B cell (primary cell): ENCODE measurements around the gene SYNE1. TPM values are rescaled to one million over a fixed set of nuclear protein-coding genes. Genes with fewer than 3 reads are reported as not detected.

Experiments used
- ATAC-seq: fragments of 200-7000 bp; cut with Tn5 transposase; one replicate; pipeline ENCODE4 v1.10.0; 2021; ENCODE audit warnings: low read depth, mild to moderate bottlenecking, moderate number of reproducible peaks, moderate library complexity
- CTCF ChIA-PET: fragments of 350-600 bp; sonication (Branson Sonifier 250); formaldehyde crosslinking; loops from one replicate; lab custom pipeline; 2021; ENCODE audit warnings: antibody characterized with exemption, inconsistent platforms; lab: Charles Lee
- POLR2A ChIA-PET: fragments of 350-600 bp; sonication (Branson Sonifier 250); formaldehyde crosslinking; loops from one replicate; lab custom pipeline; 2021; ENCODE audit warnings: antibody characterized with exemption; lab: Charles Lee
- DNase-seq: peaks from one replicate; pipeline ENCODE4 v3.0.0; 2013
- H2AFZ ChIP-seq: 2 replicates; pipeline ENCODE4 v1.6.1; 2012; ENCODE audit warnings: mild to moderate bottlenecking, low read depth, low read length; ENCODE audit not compliant: insufficient read depth, poor library complexity, severe bottlenecking
- H3K27ac ChIP-seq, 2 donors: 1 replicate in 1 of 2; 2 replicates in 1 of 2; pipeline ENCODE4 v1.5.1; 2012 to 2013; ENCODE audit warnings: low read length in 2 of 2, mild to moderate bottlenecking in 2 of 2, moderate library complexity in 1 of 2
- H3K27me3 ChIP-seq, 4 experiments: fragments of 200-600 bp in 1 of 4; sonication (generic) in 1 of 4; replicated peaks in 1 of 4; 1 replicate in 2 of 4; 2 replicates in 2 of 4; pipeline versions ENCODE4 v1.6.1 to v1.7.0; 2013 to 2016; ENCODE audit warnings: low read length in 3 of 4, mild to moderate bottlenecking in 2 of 4, mixed read lengths in 1 of 4, moderate library complexity in 1 of 4; ENCODE audit not compliant: insufficient read depth in 4 of 4, control insufficient read depth in 3 of 4; ENCODE audit errors: control extremely low read depth in 1 of 4
- H3K36me3 ChIP-seq, 2 experiments: replicated peaks in 1 of 2; 1 replicate in 1 of 2; 2 replicates in 1 of 2; pipeline versions ENCODE4 v1.6.1 to v1.7.1; 2013; ENCODE audit warnings: low read length in 1 of 2; ENCODE audit not compliant: insufficient read depth in 2 of 2, control insufficient read depth in 1 of 2; ENCODE audit errors: control extremely low read depth in 1 of 2, extremely low read depth in 1 of 2
- H3K4me1 ChIP-seq, 2 donors: fragments of 200-600 bp in 1 of 2; sonication (generic) in 1 of 2; 1 replicate in 1 of 2; 2 replicates in 1 of 2; pipeline versions ENCODE4 v1.5.1 to v1.6.1; 2013 to 2017; ENCODE audit warnings: low read length in 2 of 2; ENCODE audit not compliant: control insufficient read depth in 2 of 2, insufficient read depth in 2 of 2
- H3K4me2 ChIP-seq: replicated peaks from 2 replicates; pipeline ENCODE3; 2012; ENCODE audit warnings: mild to moderate bottlenecking, low read depth, low read length; ENCODE audit not compliant: poor library complexity, severe bottlenecking
- H3K4me3 ChIP-seq, 5 experiments: fragments of 200-600 bp in 1 of 5; sonication (generic) in 1 of 5; 1 replicate in 3 of 5; 2 replicates in 2 of 5; pipeline versions ENCODE4 v1.5.1 to v1.7.0; 2011 to 2016; ENCODE audit warnings: low read length in 4 of 5, mild to moderate bottlenecking in 4 of 5, low read depth in 2 of 5, control low read depth in 1 of 5, moderate library complexity in 1 of 5; ENCODE audit not compliant: insufficient read depth in 1 of 5; ENCODE audit errors: control extremely low read depth in 1 of 5, extremely low read depth in 1 of 5
- H3K79me2 ChIP-seq: fragments of 200-600 bp; sonication (generic); one replicate; pipeline ENCODE4 v1.6.0; 2016; ENCODE audit warnings: low read length; ENCODE audit not compliant: control insufficient read depth, insufficient read depth
- H3K9ac ChIP-seq: fragments of 200-600 bp; sonication (generic); 2 replicates; pipeline ENCODE4 v1.6.1; 2017; ENCODE audit warnings: mild to moderate bottlenecking, low read length, moderate library complexity
- H3K9me3 ChIP-seq, 3 donors: one replicate each; pipeline versions ENCODE4 v1.6.1 to v1.7.1; 2013; ENCODE audit warnings: low read length in 2 of 3; ENCODE audit not compliant: control insufficient read depth in 2 of 3, insufficient read depth in 1 of 3; ENCODE audit errors: control extremely low read depth in 1 of 3
- H4K20me1 ChIP-seq: 2 replicates; pipeline ENCODE4 v1.6.0; 2012; ENCODE audit warnings: mild to moderate bottlenecking, low read length; ENCODE audit not compliant: insufficient read depth, control insufficient read depth, poor library complexity, severe bottlenecking
- H3K27ac Mint-ChIP-seq: one replicate; pipeline ENCODE4 v1.8.0; 2021; ENCODE audit warnings: mixed read lengths
- H3K27me3 Mint-ChIP-seq: one replicate; pipeline ENCODE4 v1.8.0; 2021; ENCODE audit warnings: mixed read lengths
- H3K4me1 Mint-ChIP-seq: one replicate; pipeline ENCODE4 v1.8.0; 2021; ENCODE audit warnings: mixed read lengths
- H3K4me3 Mint-ChIP-seq: one replicate; pipeline ENCODE4 v1.8.0; 2021; ENCODE audit warnings: mixed read lengths
- H3K9me3 Mint-ChIP-seq: one replicate; pipeline ENCODE4 v1.8.0; 2022; ENCODE audit warnings: mixed read lengths; ENCODE audit not compliant: insufficient read depth
- CTCF ChIP-seq: fragments of 200-600 bp; IDR thresholded peaks from one replicate; pipeline ENCODE4 v1.8.0; 2022; ENCODE audit warnings: antibody characterized with exemption, mild to moderate bottlenecking
- EZH2 ChIP-seq: IDR thresholded peaks from 2 replicates; pipeline ENCODE4 v1.6.1; 2012; ENCODE audit warnings: borderline replicate concordance, low read depth, mild to moderate bottlenecking, moderate library complexity, low read length; ENCODE audit not compliant: insufficient read depth, poor library complexity, severe bottlenecking
- WGBS: methylation state at CpG from one replicate; pipeline ENCODE4 v1.1.5; 2013; ENCODE audit warnings: missing lambda C conversion rate; ENCODE audit not compliant: insufficient coverage; 5-methylcytosine and 5-hydroxymethylcytosine counted together
- intact Hi-C: fragments of 100-400 bp; cut with micrococcal nuclease; formaldehyde crosslinking; loops from one replicate; pipeline ENCODE4 v1.10.0; 2022
- polyA plus RNA-seq: library from polyadenylated mRNA; depleted of rRNA; stranded (reverse); fragments of >200 nt; gene quantifications from 2 replicates; pipeline ENCODE4 v1.2.3, GENCODE V29; 2012
- total RNA-seq, 2 donors: library from RNA; stranded (reverse); fragments of 120-200 nt in 1 of 2; gene quantifications; 1 replicate in 1 of 2; 2 replicates in 1 of 2; pipeline versions ENCODE4 v1.2.3 to v1.2.4, GENCODE V29; 2013 to 2022

Gene SYNE1
- total and polyA plus RNA-seq, 2 donors (not counting 1 experiment from before 2014, with no cell fraction given) = 49.2 to 108 TPM

- H3K4me2 ChIP-seq = no peak overlapping the region
- no peak overlapping the region for H3K4me3 ChIP-seq
- H3K4me1 ChIP-seq = no peaks in the 10 kb centered on the region
- no peaks in the 10 kb centered on the region for H4K20me1 ChIP-seq
- Mint-ChIP-seq H3K27ac (no peak overlapping the region), H3K4me1 (peaks cover 2% of the 10 kb centered on the region), H3K27me3 (no peaks in the 10 kb centered on the region), H3K9me3 (no peaks in the 10 kb centered on the region), H3K4me3 (no peak overlapping the region)
- ChIA-PET POLR2A (no interaction called here), CTCF (interaction anchor here (1.4 kb wide), 2 partner anchors 363 to 437 kb away, joined by 5 to 6 read pairs; no protein-coding TSS in a partner anchor)
- TF ChIP-seq CTCF (no peak), EZH2 (no peak)
- no peak for DNase-seq
- no peak overlapping the region for H3K27ac ChIP-seq
- H3K79me2 ChIP-seq = no peaks in the 10 kb centered on the region
- H3K27me3 ChIP-seq = no peaks in the 10 kb centered on the region
- no CpG with 5 or more reads among the region's 8 CpGs for WGBS
- H3K9ac ChIP-seq = no peak overlapping the region
- no peak overlapping the region for H2AFZ ChIP-seq
- peaks cover 4 to 75% of the 10 kb centered on the region in 2 experiments for H3K36me3 ChIP-seq
- H3K9me3 ChIP-seq = no peaks in the 10 kb centered on the region
- intact Hi-C loops = no loop called here
- no peak for ATAC-seq
These were observed 509.6 kb downstream of the SYNE1 start for GRCh38 chr6:152127432-152128165.

- WGBS = no CpG with 5 or more reads among the region's 3 CpGs
- Histone ChIP-seq H3K27ac (no peak overlapping the region), H3K4me3 (no peak overlapping the region), H2AFZ (no peak overlapping the region), H3K4me1 (no peaks in the 10 kb centered on the region), H3K27me3 (no peaks in the 10 kb centered on the region), H3K9me3 (no peaks in the 10 kb centered on the region), H3K36me3 (peaks cover 3 to 81% of the 10 kb centered on the region in 2 experiments), H4K20me1 (no peaks in the 10 kb centered on the region), H3K79me2 (no peaks in the 10 kb centered on the region), H3K4me2 (no peak overlapping the region), H3K9ac (no peak overlapping the region)
- CTCF ChIA-PET = interaction anchor here (0.6 to 6.3 kb wide), 24 partner anchors 9 to 684 kb away, joined by 3 to 90 read pairs (median 4); no protein-coding TSS in a partner anchor
- peak; percentile 57 for ATAC-seq
- DNase-seq = peak; percentile 59
- TF ChIP-seq EZH2 (no peak), CTCF (peak; percentile 75)
- intact Hi-C loops = loop anchor here (1.0 kb wide), 3 partner anchors 359 to 449 kb away; no protein-coding TSS in a partner anchor
- Mint-ChIP-seq H3K27ac (no peak overlapping the region), H3K4me1 (peaks cover 2% of the 10 kb centered on the region), H3K27me3 (no peaks in the 10 kb centered on the region), H3K9me3 (no peaks in the 10 kb centered on the region), H3K4me3 (no peak overlapping the region)
- POLR2A ChIA-PET = no interaction called here
These were observed 512.6 kb downstream of the SYNE1 start for GRCh38 chr6:152124429-152125074.
